ENCODE data around the gene WDR33.
"Not testable (repeated sequence)": the region's sequence is repeated elsewhere in the genome, so short reads cannot be mapped to it uniquely, and the experiment has no call there.

Gene WDR33

GRCh38 chr2:127818794-127819425 is 7.9 kb upstream of the WDR33 start:
- Histone ChIP-seq H4K20me1 (ENCODE audit: insufficient read depth, low read length) (no peaks in the 10 kb centered on the region), H3K9ac (ENCODE audit: low read depth, low read length) (no peak overlapping the region), H3K79me2 (ENCODE audit: insufficient read depth, low read length) (no peaks in the 10 kb centered on the region), H2AFZ (ENCODE audit: low read depth, low read length) (no peak overlapping the region), H3K36me3 (ENCODE audit: insufficient read depth, low read length) (no peaks in the 10 kb centered on the region), H3K4me1 (ENCODE audit: insufficient read depth, low read length) (no peaks in the 10 kb centered on the region), H3K9me3 (ENCODE audit: insufficient read depth, low read length, severe bottlenecking) (peaks cover 24% of the 10 kb centered on the region), H3K27me3 (ENCODE audit: insufficient read depth, low read length, poor library complexity) (no peaks in the 10 kb centered on the region), H3K4me2 (ENCODE audit: insufficient read depth, low read length) (no peak overlapping the region), H3K4me3 (ENCODE audit: low read depth in 1 of 2, low read length in 2 of 2) (no peak overlapping the region), H3K27ac (ENCODE audit: low read length) (no peak overlapping the region)
- DNase-seq (no peak), ATAC-seq (ENCODE audit: insufficient read depth, low read depth) (no peak)
- TF ChIP-seq EZH2 (IDR thresholded peaks at IDR 0.05; ENCODE audit: borderline replicate concordance, low read depth, low read length, severe bottlenecking) = no peak
- TF ChIP-seq, protein P1, sequence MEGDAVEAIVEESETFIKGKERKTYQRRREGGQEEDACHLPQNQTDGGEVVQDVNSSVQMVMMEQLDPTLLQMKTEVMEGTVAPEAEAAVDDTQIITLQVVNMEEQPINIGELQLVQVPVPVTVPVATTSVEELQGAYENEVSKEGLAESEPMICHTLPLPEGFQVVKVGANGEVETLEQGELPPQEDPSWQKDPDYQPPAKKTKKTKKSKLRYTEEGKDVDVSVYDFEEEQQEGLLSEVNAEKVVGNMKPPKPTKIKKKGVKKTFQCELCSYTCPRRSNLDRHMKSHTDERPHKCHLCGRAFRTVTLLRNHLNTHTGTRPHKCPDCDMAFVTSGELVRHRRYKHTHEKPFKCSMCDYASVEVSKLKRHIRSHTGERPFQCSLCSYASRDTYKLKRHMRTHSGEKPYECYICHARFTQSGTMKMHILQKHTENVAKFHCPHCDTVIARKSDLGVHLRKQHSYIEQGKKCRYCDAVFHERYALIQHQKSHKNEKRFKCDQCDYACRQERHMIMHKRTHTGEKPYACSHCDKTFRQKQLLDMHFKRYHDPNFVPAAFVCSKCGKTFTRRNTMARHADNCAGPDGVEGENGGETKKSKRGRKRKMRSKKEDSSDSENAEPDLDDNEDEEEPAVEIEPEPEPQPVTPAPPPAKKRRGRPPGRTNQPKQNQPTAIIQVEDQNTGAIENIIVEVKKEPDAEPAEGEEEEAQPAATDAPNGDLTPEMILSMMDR (IDR thresholded peaks at IDR 0.05; ENCODE audit: borderline replicate concordance, extremely low read depth, low read length, poor library complexity, severe bottlenecking) = no peak

DNA sequence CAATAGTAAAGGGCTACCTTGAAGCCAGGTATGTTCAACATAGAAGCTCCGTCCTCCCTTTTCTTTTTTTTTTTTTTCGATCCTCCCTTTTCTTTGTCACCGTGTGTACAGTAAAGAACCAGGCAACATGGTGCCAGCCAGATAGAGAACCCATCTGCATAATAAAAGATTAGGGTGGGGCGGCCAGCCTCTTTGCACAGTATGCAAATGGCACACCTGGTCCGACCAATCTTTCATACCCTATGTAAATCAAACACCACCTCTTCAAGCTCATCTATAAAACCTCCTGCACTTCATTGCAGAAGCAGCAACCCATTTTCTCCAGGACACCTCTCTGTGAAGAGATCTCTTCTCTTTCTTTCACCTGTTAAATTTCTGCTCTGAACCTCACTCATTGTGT is 7.3 kb upstream of the WDR33 start:
- Histone ChIP-seq H3K4me2 (ENCODE audit: insufficient read depth, low read length) (no peak overlapping the region), H3K4me3 (ENCODE audit: low read depth in 1 of 2, low read length in 2 of 2) (no peak overlapping the region), H3K36me3 (ENCODE audit: insufficient read depth, low read length) (no peaks in the 10 kb centered on the region), H4K20me1 (ENCODE audit: insufficient read depth, low read length) (no peaks in the 10 kb centered on the region), H2AFZ (ENCODE audit: low read depth, low read length) (no peak overlapping the region), H3K27me3 (ENCODE audit: insufficient read depth, low read length, poor library complexity) (no peaks in the 10 kb centered on the region), H3K4me1 (ENCODE audit: insufficient read depth, low read length) (no peaks in the 10 kb centered on the region), H3K27ac (ENCODE audit: low read length) (no peak overlapping the region), H3K9me3 (ENCODE audit: insufficient read depth, low read length, severe bottlenecking) (peaks cover 24% of the 10 kb centered on the region), H3K79me2 (ENCODE audit: insufficient read depth, low read length) (no peaks in the 10 kb centered on the region), H3K9ac (ENCODE audit: low read depth, low read length) (no peak overlapping the region)
- TF ChIP-seq, protein P1 (IDR thresholded peaks at IDR 0.05; ENCODE audit: borderline replicate concordance, extremely low read depth, low read length, poor library complexity, severe bottlenecking) = no peak
- no peak for TF ChIP-seq EZH2 (IDR thresholded peaks at IDR 0.05; ENCODE audit: borderline replicate concordance, low read depth, low read length, severe bottlenecking)
- ATAC-seq (ENCODE audit: insufficient read depth, low read depth) (no peak), DNase-seq (no peak)

GRCh38 chr2:127814677-127815076 is 3.7 kb upstream of the WDR33 start:
- Histone ChIP-seq H2AFZ (ENCODE audit: low read depth, low read length) (no peak overlapping the region), H3K36me3 (ENCODE audit: insufficient read depth, low read length) (no peaks in the 10 kb centered on the region), H3K9ac (ENCODE audit: low read depth, low read length) (no peak overlapping the region), H3K27ac (ENCODE audit: low read length) (no peak overlapping the region), H3K9me3 (ENCODE audit: insufficient read depth, low read length, severe bottlenecking) (peaks cover 6% of the 10 kb centered on the region), H3K4me1 (ENCODE audit: insufficient read depth, low read length) (peaks cover 12% of the 10 kb centered on the region), H3K79me2 (ENCODE audit: insufficient read depth, low read length) (peaks cover 13% of the 10 kb centered on the region), H3K4me2 (ENCODE audit: insufficient read depth, low read length) (no peak overlapping the region), H3K4me3 (ENCODE audit: low read depth in 1 of 2, low read length in 2 of 2) (no peak overlapping the region), H3K27me3 (ENCODE audit: insufficient read depth, low read length, poor library complexity) (no peaks in the 10 kb centered on the region), H4K20me1 (ENCODE audit: insufficient read depth, low read length) (peaks cover 3% of the 10 kb centered on the region; the same call in 1 of the 2 replicates)
- TF ChIP-seq, protein P1 (IDR thresholded peaks at IDR 0.05; ENCODE audit: borderline replicate concordance, extremely low read depth, low read length, poor library complexity, severe bottlenecking) = no peak
- no peak for TF ChIP-seq EZH2 (IDR thresholded peaks at IDR 0.05; ENCODE audit: borderline replicate concordance, low read depth, low read length, severe bottlenecking)
- ATAC-seq (ENCODE audit: insufficient read depth, low read depth) = no peak
- DNase-seq = no peak

DNA sequence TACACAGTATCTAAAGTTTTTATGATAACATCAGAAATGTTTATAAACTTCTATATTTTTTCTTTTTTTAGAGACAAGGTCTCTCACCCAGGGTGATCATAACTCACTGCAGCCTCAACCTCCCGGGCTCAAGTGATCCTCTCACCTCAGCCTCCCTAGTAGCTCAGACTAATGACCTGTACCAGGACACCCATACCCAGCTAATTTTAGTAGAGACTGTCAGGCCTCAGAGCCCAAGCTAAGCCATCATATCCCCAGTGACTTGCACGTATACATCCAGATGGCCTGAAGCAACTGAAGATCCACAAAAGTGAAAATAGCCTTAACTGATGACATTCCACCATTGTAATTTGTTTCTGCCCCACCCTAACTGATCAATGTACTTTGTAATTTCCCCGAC is 1.5 kb upstream of the WDR33 start:
- not testable (repeated sequence) for H3K9me3 ChIP-seq (ENCODE audit: insufficient read depth, low read length, severe bottlenecking); H2AFZ ChIP-seq (ENCODE audit: low read depth, low read length); H3K27ac ChIP-seq (ENCODE audit: low read length); H3K4me3 ChIP-seq (ENCODE audit: low read depth in 1 of 2, low read length in 2 of 2); H3K36me3 ChIP-seq (ENCODE audit: insufficient read depth, low read length); ATAC-seq (ENCODE audit: insufficient read depth, low read depth); H3K27me3 ChIP-seq (ENCODE audit: insufficient read depth, low read length, poor library complexity); H3K9ac ChIP-seq (ENCODE audit: low read depth, low read length); H3K4me2 ChIP-seq (ENCODE audit: insufficient read depth, low read length); DNase-seq
- Histone ChIP-seq H3K79me2 (ENCODE audit: insufficient read depth, low read length) (peaks cover 35% of the 10 kb centered on the region), H4K20me1 (ENCODE audit: insufficient read depth, low read length) (peaks cover 14% of the 10 kb centered on the region), H3K4me1 (ENCODE audit: insufficient read depth, low read length) (peaks cover 33% of the 10 kb centered on the region)

Measured in DND-41 (cell line).